ENCODE results near the gene INKA1. TPM values are rescaled to one million over a fixed set of nuclear protein-coding genes. Genes with fewer than 3 reads are reported as not detected.
"Not testable (repeated sequence)": the region's sequence is repeated elsewhere in the genome, so short reads cannot be mapped to it uniquely, and the experiment has no call there.

INKA1 gene
- 1.5 TPM for total RNA-seq

DNA sequence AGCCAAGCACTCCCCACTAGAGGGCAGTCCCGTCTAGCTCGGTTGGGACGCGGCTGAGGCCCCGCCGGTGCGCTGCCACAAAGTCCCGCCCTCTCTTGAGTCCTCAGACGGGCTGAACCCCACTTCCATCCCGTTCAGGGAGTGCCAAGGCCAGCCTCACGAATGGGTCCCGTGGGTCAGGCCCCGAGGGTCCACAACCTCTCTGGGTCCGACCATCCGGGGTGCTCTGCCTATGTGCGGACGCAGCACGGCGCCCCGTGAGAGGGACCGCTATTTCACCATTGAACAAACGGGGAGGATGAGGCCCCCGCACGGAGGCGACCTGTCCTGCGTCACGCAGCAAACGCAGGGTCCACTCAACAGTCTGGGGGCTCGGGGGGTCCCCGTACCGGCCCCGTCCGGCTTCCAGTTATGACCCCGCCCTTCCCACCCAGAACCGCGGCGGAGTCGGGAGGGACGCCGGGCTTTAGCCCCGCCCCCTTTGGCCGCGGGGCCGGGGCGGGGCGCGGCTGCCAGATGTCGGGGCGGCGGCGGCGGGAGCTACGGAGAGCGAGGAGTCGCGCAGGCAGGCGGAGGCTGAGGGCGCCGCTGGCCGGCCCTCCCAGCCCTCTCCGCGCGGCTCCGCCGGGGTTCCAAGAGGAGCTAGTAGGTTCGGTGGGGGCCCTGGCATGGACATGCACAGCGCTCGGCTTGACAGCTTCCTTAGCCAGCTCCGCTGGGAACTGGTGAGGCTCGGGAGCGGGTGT is at the start of gene INKA1:
Gene INKA1, plus strand, starts transcription at position 543 of the 746 bp plus-strand sequence. Its CDS starts 132 bp downstream, at position 675.
- peaks cover 50% of the 10 kb centered on the region for H3K4me1 ChIP-seq (ENCODE audit: insufficient read depth, low read length)
- H3K4me3 ChIP-seq (ENCODE audit: low read length) = peak within 1 kb of the TSS; percentile 88
- no peaks in the 10 kb centered on the region for H3K27me3 ChIP-seq (ENCODE audit: insufficient read depth, low read length)
- H3K9me3 ChIP-seq (ENCODE audit: low read depth, low read length) = no peaks in the 10 kb centered on the region

DNA sequence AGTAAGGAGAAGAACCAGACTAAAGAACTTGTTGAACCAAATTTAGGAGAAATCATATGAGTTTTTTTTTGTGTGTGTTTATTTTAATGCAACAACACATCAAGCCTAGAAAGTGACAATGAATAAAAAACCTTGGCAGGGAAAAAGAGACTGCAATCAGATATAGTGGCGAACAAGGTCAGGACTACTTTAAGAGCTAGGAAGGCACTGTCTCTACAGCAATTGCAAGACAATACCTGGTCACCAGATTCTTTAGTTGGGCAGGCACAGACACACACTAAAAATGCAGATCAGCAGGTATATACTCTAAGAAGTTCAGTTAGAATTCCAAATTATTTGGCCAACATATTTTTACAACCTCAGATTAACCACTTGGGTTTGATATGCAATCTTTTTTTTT is 48.5 kb upstream of the INKA1 start:
- Histone ChIP-seq H3K9me3 (ENCODE audit: low read depth, low read length) (no peaks in the 10 kb centered on the region), H3K4me3 (ENCODE audit: low read length) (no peak overlapping the region), H3K27me3 (ENCODE audit: insufficient read depth, low read length) (no peaks in the 10 kb centered on the region), H3K4me1 (ENCODE audit: insufficient read depth, low read length) (no peaks in the 10 kb centered on the region)

DNA sequence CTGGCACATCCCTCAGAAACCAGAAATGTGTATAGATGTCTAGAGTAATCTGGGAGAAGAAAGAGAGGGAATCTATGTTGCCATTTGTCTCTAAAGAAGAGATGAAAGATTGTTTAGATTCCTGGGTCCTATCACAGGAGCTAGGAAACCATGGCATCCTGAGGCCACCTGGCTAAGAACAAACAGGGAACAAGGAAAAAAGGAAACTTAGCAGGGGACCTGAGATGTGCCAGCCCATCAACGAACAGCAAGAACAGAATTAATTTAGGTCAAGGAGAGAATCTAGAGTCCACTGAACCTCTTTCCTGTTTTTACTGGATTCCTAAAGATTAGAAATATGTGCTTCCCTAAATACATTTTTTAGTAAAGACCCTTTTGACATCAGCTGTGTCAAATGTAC is 47.0 kb upstream of the INKA1 start:
- Histone ChIP-seq H3K4me1 (ENCODE audit: insufficient read depth, low read length) (no peaks in the 10 kb centered on the region), H3K9me3 (ENCODE audit: low read depth, low read length) (no peaks in the 10 kb centered on the region), H3K4me3 (ENCODE audit: low read length) (no peak overlapping the region), H3K27me3 (ENCODE audit: insufficient read depth, low read length) (no peaks in the 10 kb centered on the region)

DNA sequence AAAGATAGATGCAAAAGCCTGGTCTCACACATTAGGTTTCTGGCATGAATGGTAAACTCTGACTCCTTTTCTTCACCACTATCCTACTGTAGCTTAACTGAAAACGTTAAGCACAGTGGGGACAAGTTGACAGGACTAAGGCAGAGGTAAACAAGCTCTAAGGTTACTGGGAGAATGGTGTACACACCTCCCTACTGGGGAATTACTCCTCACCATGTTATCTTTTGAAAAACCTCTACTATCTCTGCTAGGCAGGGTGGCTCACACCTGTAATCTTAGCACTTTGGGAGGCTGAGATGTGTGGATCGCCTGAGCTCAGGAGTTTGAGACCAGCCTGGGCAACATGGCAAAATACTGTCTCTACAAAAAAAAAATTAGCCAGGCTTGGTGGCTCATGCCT is 45.9 kb upstream of the INKA1 start:
- Histone ChIP-seq H3K27me3 (ENCODE audit: insufficient read depth, low read length) (no peaks in the 10 kb centered on the region), H3K4me1 (ENCODE audit: insufficient read depth, low read length) (no peaks in the 10 kb centered on the region), H3K9me3 (ENCODE audit: low read depth, low read length) (no peaks in the 10 kb centered on the region), H3K4me3 (ENCODE audit: low read length) (no peak overlapping the region)

DNA sequence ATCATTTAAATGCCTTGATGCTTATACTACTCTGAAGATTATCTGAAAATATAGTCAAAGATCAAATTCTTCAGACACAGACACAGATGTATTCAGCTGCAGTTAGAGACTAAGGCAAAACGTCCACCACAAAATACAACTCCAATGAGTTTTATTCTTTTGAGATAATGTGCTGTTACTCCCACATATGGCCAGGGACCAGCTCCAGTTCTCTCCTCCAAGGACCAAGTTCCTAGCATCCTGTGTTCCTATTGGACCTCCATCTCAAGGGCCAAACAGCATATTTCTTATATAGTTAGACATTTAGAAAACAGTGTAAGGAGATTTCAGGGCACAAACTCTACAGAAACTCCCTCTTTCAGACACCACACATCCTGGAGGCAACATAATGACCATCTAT is 43.8 kb upstream of the INKA1 start:
- no peak overlapping the region for H3K4me3 ChIP-seq (ENCODE audit: low read length)
- H3K4me1 ChIP-seq (ENCODE audit: insufficient read depth, low read length) = no peaks in the 10 kb centered on the region
- H3K27me3 ChIP-seq (ENCODE audit: insufficient read depth, low read length) = no peaks in the 10 kb centered on the region
- H3K9me3 ChIP-seq (ENCODE audit: low read depth, low read length) = no peaks in the 10 kb centered on the region

DNA sequence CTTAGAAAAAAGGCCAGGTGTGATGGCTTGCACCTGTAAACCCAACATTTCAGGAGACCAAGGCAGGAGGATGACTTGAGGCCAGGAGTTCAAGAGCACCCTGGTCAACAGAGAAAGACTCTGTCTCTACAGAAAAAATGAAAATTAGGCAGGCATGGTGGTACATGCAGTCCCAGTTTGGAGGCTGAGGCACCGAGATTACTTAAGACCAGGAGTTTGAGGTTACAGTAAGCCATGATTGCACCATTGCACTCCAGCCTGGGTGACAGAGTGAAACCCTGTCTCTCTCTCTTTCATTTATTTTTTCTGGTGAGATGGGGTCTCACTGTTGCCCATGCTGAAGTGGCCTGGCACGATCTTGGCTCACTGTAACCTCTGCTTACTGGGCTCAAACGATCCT is 41.4 kb upstream of the INKA1 start:
- H3K4me3 ChIP-seq (ENCODE audit: low read length) = no peak overlapping the region
- no peaks in the 10 kb centered on the region for H3K4me1 ChIP-seq (ENCODE audit: insufficient read depth, low read length)
- no peaks in the 10 kb centered on the region for H3K27me3 ChIP-seq (ENCODE audit: insufficient read depth, low read length)
- no peaks in the 10 kb centered on the region for H3K9me3 ChIP-seq (ENCODE audit: low read depth, low read length)

DNA sequence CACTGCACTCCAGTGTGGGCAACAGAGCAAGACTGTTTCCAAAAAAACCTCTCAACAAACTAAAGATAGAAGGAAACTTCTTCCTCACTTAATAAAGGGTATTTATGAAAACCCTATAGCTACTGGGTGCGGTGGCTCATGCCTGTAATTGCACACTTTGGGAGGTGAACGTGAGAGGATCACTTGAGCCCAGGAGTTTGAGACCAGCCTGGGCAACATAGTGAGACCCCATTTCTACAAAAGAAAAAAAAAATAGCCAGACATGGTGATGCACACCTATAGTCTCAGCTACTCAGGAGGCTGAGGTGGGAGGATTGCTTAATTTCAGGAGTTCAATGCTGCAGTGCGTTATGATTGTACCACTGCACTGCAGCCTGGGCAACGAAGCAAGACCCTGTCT is 39.1 kb upstream of the INKA1 start:
- H3K27me3 ChIP-seq (ENCODE audit: insufficient read depth, low read length) = no peaks in the 10 kb centered on the region
- no peaks in the 10 kb centered on the region for H3K9me3 ChIP-seq (ENCODE audit: low read depth, low read length)
- H3K4me1 ChIP-seq (ENCODE audit: insufficient read depth, low read length) = no peaks in the 10 kb centered on the region
- no peak overlapping the region for H3K4me3 ChIP-seq (ENCODE audit: low read length)

DNA sequence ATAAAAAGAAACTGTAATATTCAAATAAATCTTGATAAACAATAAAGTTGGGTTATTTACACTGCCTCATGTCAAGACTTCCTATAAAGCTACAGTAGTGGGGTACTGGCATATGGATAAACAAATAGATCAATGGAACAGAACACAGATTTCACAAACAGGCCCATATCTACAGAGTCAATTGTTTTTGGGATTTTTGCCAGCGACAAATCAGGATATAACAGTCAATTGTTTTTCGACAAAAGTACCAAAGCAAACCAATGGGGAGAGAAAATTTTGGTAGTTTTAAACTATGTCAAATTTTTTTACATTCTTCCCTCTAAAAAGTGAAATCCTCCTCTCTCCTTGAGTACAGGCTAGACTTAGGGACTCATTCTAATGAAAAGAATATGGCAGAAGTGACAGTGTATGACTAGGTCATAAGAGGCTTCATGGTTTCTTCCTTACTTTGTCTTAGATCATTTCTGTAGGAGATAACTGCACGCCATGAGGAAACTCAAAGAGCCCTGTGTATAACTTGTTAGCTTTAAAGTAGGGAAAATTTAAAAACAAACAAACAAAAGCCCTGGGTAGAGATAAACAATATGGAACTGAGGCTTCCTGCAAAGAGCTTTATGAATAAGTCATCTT is 33.7 kb upstream of the INKA1 start:
- H3K9me3 ChIP-seq (ENCODE audit: low read depth, low read length) = no peaks in the 10 kb centered on the region
- H3K4me3 ChIP-seq (ENCODE audit: low read length) = no peak overlapping the region
- H3K4me1 ChIP-seq (ENCODE audit: insufficient read depth, low read length) = no peaks in the 10 kb centered on the region
- no peaks in the 10 kb centered on the region for H3K27me3 ChIP-seq (ENCODE audit: insufficient read depth, low read length)

DNA sequence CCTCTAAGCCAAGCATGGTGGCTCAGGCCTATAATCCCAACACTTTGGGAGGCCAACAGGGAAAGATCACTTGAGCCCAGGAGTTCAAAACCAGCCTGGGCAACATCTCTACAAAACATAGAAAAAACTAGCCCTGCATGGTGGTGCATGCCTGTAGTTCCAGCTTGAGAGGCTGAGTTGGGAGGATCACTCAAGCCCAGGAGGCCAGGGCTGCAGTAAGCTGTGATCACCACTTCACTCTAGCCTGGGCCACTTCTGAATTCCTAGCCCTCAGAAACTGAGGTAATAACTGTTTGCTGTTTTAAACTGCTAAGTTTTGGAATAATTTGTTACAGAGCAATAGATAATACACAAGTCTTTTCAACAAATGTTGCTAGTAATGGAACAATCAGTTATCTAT is 33.1 kb upstream of the INKA1 start:
- Histone ChIP-seq H3K27me3 (ENCODE audit: insufficient read depth, low read length) (no peaks in the 10 kb centered on the region), H3K4me1 (ENCODE audit: insufficient read depth, low read length) (no peaks in the 10 kb centered on the region), H3K9me3 (ENCODE audit: low read depth, low read length) (no peaks in the 10 kb centered on the region), H3K4me3 (ENCODE audit: low read length) (no peak overlapping the region)

DNA sequence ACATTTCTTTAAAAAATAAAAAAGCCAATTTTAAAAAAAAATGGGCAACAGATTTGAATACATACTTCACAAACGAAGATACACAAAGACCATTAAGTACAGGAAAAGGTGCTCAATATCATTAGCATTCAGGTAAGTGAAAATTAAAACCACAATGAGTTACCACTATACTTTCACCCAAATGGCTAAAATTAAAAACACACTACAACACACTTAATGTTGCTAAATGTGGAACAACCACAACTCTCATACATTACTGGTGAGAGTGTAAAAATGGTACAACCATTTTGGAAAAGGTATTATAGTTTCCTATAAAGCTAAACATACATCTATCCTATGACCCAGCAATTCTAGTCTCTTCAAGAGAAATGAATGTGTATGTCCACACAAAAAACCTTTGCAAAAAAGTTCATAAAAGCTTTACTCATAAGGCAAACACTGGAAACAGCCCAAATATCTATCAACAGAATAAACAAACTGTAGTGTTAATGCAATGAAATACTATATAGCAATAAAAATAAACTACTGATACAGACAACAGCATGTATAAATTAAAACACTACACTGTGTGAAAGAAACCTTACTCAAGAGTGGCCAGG is 31.6 kb upstream of the INKA1 start:
- H3K27me3 ChIP-seq (ENCODE audit: insufficient read depth, low read length) = no peaks in the 10 kb centered on the region
- H3K4me1 ChIP-seq (ENCODE audit: insufficient read depth, low read length) = no peaks in the 10 kb centered on the region
- H3K9me3 ChIP-seq (ENCODE audit: low read depth, low read length) = no peaks in the 10 kb centered on the region

DNA sequence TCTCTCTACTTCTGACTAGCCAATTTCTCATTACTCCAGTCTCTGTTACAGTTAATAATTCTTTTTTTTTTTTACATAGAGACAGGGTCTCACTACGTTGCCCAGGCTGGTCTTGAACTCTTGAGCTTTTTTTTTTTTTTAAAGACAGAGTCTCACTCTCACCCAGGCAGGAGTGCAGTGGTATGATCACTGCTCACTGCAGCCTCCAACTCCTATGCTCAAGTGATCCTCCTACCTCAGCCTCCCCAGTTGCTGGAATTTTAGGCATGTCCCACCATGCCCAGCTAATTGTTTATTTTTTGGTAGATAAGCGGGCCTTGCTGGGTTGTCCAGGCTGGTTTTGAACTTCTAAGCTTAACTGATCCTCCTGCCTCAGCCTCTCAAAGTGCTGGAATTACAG is 30.4 kb upstream of the INKA1 start:
- H3K27me3 ChIP-seq (ENCODE audit: insufficient read depth, low read length) = no peaks in the 10 kb centered on the region
- no peaks in the 10 kb centered on the region for H3K9me3 ChIP-seq (ENCODE audit: low read depth, low read length)
- no peaks in the 10 kb centered on the region for H3K4me1 ChIP-seq (ENCODE audit: insufficient read depth, low read length)
- H3K4me3 ChIP-seq (ENCODE audit: low read length) = no peak overlapping the region

More for the DNA sequence above, 31.6 kb upstream of the INKA1 start:
- H3K4me3 ChIP-seq (ENCODE audit: low read length) = no peak overlapping the region

DNA sequence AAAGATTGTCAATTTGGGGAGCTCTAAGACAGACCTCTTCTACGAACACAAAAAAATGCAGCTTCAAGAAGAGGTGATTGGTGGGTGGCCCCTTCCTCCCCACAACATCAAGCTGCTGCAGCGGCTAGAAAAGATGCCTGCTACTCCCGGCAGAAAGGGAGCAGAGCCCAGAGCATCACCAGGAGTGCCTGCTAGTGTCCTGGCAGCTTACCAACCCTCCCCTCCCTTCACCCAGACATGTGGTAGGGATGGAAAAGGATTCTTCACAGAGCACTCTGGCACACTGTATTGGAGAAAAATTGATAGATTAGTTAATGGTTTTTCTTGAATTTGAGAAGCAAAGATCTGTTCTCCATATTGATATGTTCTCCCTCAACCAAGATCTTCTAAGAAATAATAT is 27.5 kb upstream of the INKA1 start:
- H3K4me3 ChIP-seq (ENCODE audit: low read length) = no peak overlapping the region
- no peaks in the 10 kb centered on the region for H3K27me3 ChIP-seq (ENCODE audit: insufficient read depth, low read length)
- H3K9me3 ChIP-seq (ENCODE audit: low read depth, low read length) = no peaks in the 10 kb centered on the region
- H3K4me1 ChIP-seq (ENCODE audit: insufficient read depth, low read length) = peaks cover 4% of the 10 kb centered on the region

DNA sequence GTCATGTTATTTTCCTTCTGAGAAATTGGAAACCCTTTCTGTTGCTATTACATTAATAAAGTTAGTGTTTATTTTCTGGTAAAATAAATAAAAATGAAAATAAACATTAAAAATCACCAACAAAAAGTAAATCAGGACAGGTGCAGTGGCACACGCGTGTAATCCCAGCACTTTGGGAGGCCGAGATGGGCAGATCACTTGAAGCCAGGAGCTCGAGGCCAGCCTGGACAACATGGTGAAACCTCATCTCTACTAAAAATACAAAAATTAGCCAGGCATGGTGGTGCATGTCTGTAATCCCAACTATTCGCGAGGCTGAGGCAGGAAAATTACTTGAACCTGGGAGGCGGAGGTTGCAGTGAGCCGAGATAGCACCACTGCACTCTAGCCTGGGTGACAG is 27.0 kb upstream of the INKA1 start:
- not testable (repeated sequence) for H3K27me3 ChIP-seq (ENCODE audit: insufficient read depth, low read length); H3K9me3 ChIP-seq (ENCODE audit: low read depth, low read length)

DNA sequence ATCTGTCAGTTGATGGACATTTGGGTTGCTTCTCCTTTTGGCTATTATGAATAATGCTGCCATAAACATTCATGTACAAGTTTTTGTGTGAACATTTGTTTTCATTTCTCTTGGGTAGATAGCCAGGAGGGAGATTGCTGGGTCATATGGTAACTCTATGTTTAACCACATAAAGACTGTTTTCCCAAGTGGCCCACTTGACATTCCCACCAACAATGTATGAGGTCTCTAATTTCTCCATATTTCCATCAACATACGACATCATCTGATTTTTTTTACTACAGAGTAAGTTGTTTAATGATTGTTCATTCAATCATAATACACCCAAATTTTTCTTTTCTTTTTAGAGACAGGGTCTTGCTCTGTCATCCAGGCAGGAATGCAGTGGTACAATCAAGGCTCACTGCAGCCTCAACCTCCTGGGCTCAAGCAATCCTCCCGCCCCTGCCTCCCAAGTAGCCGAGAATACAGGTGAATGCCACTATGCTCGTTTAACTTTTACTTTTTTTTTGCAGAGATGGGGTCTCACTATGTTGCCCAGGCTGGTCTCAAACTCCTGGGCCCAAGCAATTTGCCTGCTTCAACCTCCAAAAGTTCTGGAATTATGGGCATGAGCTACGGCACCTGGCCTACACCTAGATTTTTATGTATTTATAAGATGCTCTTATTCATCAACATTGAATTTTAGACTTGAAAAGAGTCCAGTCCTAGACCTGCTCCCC is 23.5 kb upstream of the INKA1 start:
- H3K4me1 ChIP-seq (ENCODE audit: insufficient read depth, low read length) = peaks cover 12% of the 10 kb centered on the region
- no peak overlapping the region for H3K4me3 ChIP-seq (ENCODE audit: low read length)
- no peaks in the 10 kb centered on the region for H3K27me3 ChIP-seq (ENCODE audit: insufficient read depth, low read length)
- H3K9me3 ChIP-seq (ENCODE audit: low read depth, low read length) = no peaks in the 10 kb centered on the region

More for the DNA sequence above, 27.0 kb upstream of the INKA1 start:
- not testable (repeated sequence) for H3K4me1 ChIP-seq (ENCODE audit: insufficient read depth, low read length); H3K4me3 ChIP-seq (ENCODE audit: low read length)

Data from mononuclear cell (primary cell).